GM23248 (cell line): ENCODE data around the gene KLHDC9.

Experiments used
- EZH2 ChIP-seq: fragments of 200-600 bp; sonication (generic); IDR thresholded peaks from 2 replicates; pipeline ENCODE4 v1.6.1; 2018; ENCODE audit warnings: antibody characterized with exemption, mild to moderate bottlenecking; ENCODE audit not compliant: insufficient read depth, poor library complexity, severe bottlenecking
- EZH2phosphoT487 ChIP-seq: fragments of 200-600 bp; sonication (generic); IDR thresholded peaks from 2 replicates; pipeline ENCODE4 v1.6.1; 2018; ENCODE audit warnings: antibody characterized with exemption, moderate library complexity, mild to moderate bottlenecking, low read depth; ENCODE audit not compliant: insufficient read depth

DNA sequence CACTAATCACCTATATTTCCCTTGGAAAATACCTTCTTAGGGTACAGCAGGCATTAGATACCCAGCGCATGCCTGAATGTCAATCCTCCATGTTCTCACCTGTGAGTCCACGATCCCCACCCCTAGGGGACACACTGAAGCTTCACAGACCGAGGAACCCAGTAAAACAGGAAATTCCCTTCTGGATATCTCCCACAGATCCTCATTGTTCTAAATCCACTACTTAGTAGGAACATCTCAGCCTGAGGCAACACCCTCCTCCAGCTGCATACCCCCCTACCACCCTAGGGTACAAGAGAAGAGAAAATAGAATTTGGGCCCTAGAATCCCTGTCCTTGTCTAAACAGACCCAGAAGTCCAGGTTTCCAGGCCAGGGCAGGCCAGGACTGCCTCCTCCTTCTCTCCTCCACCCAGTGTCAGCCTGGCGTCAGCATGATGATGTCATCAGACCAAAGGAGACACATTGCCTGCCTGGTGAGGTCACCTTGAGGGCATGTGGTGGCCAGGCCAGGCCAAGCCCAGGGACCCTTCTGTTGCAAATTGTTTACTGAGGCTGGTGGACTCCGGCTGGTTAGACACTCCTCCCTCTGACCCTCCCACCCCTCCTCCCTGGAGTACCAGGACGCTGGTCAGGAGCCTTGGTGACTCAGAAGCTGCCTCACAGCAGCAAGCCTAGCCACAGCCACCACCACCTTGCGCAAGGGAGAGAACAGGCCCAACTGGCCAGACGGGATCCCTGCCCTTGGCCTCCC is 15.0 kb upstream of the KLHDC9 start:
- TF ChIP-seq EZH2phosphoT487 (no peak), EZH2 (no peak)
